Neural cell (in vitro differentiated cells): ENCODE data around the gene LAMA5. TPM values are rescaled to one million over a fixed set of nuclear protein-coding genes. Genes with fewer than 3 reads are reported as not detected.

Source experiments
- H2AFZ ChIP-seq: fragments of 200-600, 300-800 bp; sonication (generic), shearing (Covaris generic); 2 replicates; pipeline ENCODE4 v1.6.0; 2014; ENCODE audit warnings: low read depth, mild to moderate bottlenecking, antibody characterized with exemption, low read length, moderate library complexity
- H3F3A ChIP-seq: fragments of 200-600 bp; shearing (Covaris generic); 2 replicates; pipeline ENCODE4 v1.6.1; 2016; ENCODE audit warnings: mild to moderate bottlenecking, moderate library complexity, mixed read lengths, antibody characterized with exemption, low read length; ENCODE audit not compliant: insufficient read depth, poor library complexity, severe bottlenecking
- H3K27ac ChIP-seq: fragments of 200-600, 300-800 bp; sonication (generic), shearing (Covaris generic); 2 replicates; pipeline ENCODE4 v1.5.1; 2014; ENCODE audit warnings: mild to moderate bottlenecking, low read length, moderate library complexity
- H3K27me3 ChIP-seq: fragments of 300-800, 200-600 bp; sonication (generic), shearing (Covaris generic); 2 replicates; pipeline ENCODE4 v1.6.0; 2014; ENCODE audit warnings: mild to moderate bottlenecking, low read depth, low read length, moderate library complexity; ENCODE audit not compliant: insufficient read depth
- H3K36me3 ChIP-seq: fragments of 300-800, 200-600 bp; sonication (generic), shearing (Covaris generic); 2 replicates; pipeline ENCODE4 v1.5.1; 2014; ENCODE audit warnings: mild to moderate bottlenecking, antibody characterized with exemption, low read length, moderate library complexity; ENCODE audit not compliant: insufficient read depth
- H3K4me2 ChIP-seq: fragments of 300-800, 200-600 bp; sonication (generic), shearing (Covaris generic); 2 replicates; pipeline ENCODE4 v1.6.0; 2014; ENCODE audit warnings: mild to moderate bottlenecking, low read length
- H3K4me3 ChIP-seq: fragments of 300-800, 200-600 bp; sonication (generic), shearing (Covaris generic); 2 replicates; pipeline ENCODE4 v1.5.1; 2014; ENCODE audit warnings: mild to moderate bottlenecking, low read length, moderate library complexity
- H3K79me2 ChIP-seq: fragments of 200-600 bp; shearing (Covaris generic); replicated peaks from 2 replicates; pipeline ENCODE4 v1.6.0; 2014; ENCODE audit warnings: mild to moderate bottlenecking, low read length, moderate library complexity; ENCODE audit not compliant: insufficient read depth
- H3K9ac ChIP-seq: fragments of 300-800, 200-600 bp; sonication (generic), shearing (Covaris generic); 2 replicates; pipeline ENCODE4 v1.6.1; 2016; ENCODE audit warnings: mild to moderate bottlenecking, low read length, mixed read lengths
- H3K9me2 ChIP-seq: fragments of 200-600 bp; shearing (Covaris generic); 2 replicates; pipeline ENCODE4 v1.6.1; 2016; ENCODE audit warnings: mild to moderate bottlenecking, low read length, mixed read lengths; ENCODE audit not compliant: insufficient read depth
- H3K9me3 ChIP-seq: fragments of 200-600, 300-800 bp; sonication (generic), shearing (Covaris generic); 2 replicates; pipeline ENCODE4 v1.6.1; 2016; ENCODE audit warnings: mild to moderate bottlenecking, mixed run types, low read length, moderate library complexity, mixed read lengths
- H4K20me1 ChIP-seq: fragments of 200-600 bp; shearing (Covaris generic); 2 replicates; pipeline ENCODE4 v1.6.1; 2016; ENCODE audit warnings: mild to moderate bottlenecking, mixed run types; ENCODE audit not compliant: insufficient read depth
- EP300 ChIP-seq: fragments of 450-650 bp; conservative IDR thresholded peaks from 2 replicates; pipeline ENCODE4 v1.6.1; 2014; ENCODE audit warnings: antibody characterized with exemption, mild to moderate bottlenecking, moderate library complexity; ENCODE audit not compliant: poor library complexity, severe bottlenecking
- EZH2 ChIP-seq: fragments of 200-600, 300-800 bp; shearing (Covaris generic), sonication (generic); IDR thresholded peaks from 2 replicates; pipeline ENCODE4 v1.6.1; 2014; ENCODE audit warnings: antibody characterized with exemption, low read length, borderline replicate concordance, mild to moderate bottlenecking; ENCODE audit not compliant: insufficient read depth, poor library complexity, severe bottlenecking
- MXI1 ChIP-seq: fragments of 450-650 bp; conservative IDR thresholded peaks from 2 replicates; pipeline ENCODE4 v1.6.1; 2014; ENCODE audit warnings: antibody characterized with exemption, mild to moderate bottlenecking; ENCODE audit not compliant: poor library complexity, severe bottlenecking
- POLR2AphosphoS5 ChIP-seq: IDR thresholded peaks from 2 replicates; pipeline ENCODE4 v1.6.1; 2012
- RAD21 ChIP-seq: fragments of 450-650 bp; conservative IDR thresholded peaks from 2 replicates; pipeline ENCODE4 v1.6.1; 2014; ENCODE audit warnings: antibody characterized with exemption, mild to moderate bottlenecking, moderate library complexity
- SMC3 ChIP-seq: fragments of 450-650 bp; conservative IDR thresholded peaks from 2 replicates; pipeline ENCODE4 v1.6.1; 2014; ENCODE audit warnings: antibody characterized with exemption, mild to moderate bottlenecking, moderate library complexity; ENCODE audit not compliant: poor library complexity
- TAF1 ChIP-seq: IDR thresholded peaks from 2 replicates; pipeline ENCODE4 v1.6.1; 2012; ENCODE audit warnings: low read depth
- polyA plus RNA-seq: library from polyadenylated mRNA; depleted of rRNA; stranded (reverse); fragments of >200 nt; gene quantifications from 2 replicates; pipeline ENCODE4 v1.2.3, GENCODE V29; 2014
- TF ChIP-seq, protein P1 (sequence below): IDR thresholded peaks from 2 replicates; pipeline ENCODE4 v1.6.1; 2012; ENCODE audit warnings: borderline replicate concordance
- TF ChIP-seq, protein P2 (sequence below): fragments of 450-650 bp; IDR thresholded peaks from 2 replicates; pipeline ENCODE4 v1.5.1; 2014; ENCODE audit warnings: antibody characterized with exemption, mild to moderate bottlenecking, moderate library complexity; ENCODE audit not compliant: poor library complexity, severe bottlenecking

The LAMA5 gene
- polyA plus RNA-seq, 1 donor from 2014 or later, result 27.2 TPM

DNA sequence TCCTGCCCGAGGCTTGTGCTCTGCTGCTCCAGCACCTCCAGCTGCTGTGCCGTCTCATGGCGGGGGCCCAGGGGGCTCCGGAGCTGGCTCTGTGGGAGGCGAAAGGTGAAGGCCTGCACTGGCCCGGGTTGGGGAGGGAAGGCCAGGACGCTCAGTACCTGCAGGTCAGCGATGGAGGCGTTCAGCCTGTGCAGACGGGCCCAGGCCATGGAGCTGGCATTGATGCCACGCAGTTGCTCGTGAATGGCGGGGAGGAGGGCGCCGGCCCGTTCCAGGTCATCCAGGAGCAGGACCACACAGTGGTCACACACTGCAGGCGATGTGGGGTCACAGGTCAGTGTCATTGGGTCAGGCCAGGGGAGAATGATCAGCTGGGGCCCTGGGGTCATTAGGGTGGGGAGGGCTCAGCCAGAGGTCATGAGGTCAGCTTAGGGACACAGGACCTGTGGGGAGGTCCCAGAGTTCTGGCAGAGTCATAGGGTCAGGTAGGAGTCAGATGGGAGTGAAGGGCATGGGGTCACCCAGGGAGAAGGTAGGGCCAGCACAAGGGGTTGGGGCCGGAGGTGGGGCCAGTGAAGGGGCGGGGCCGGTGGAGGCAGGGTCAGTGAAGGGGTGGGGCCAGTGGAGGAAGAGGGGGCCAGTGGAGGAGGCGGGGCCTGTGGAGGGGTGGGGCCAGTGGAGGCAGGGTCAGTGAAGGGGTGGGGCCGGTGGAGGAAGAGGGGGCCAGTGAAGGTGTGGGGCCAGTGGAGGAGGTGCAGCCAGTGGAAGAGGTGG lies 46.3 kb downstream of the LAMA5 start:
- Histone ChIP-seq H3K9me3 (no peaks in the 10 kb centered on the region), H2AFZ (no peak overlapping the region), H3K27ac (no peak overlapping the region), H3K4me3 (no peak overlapping the region), H4K20me1 (no peaks in the 10 kb centered on the region), H3K36me3 (no peaks in the 10 kb centered on the region), H3K4me2 (no peak overlapping the region), H3K9me2 (no peaks in the 10 kb centered on the region), H3K27me3 (no peaks in the 10 kb centered on the region), H3K79me2 (no peaks in the 10 kb centered on the region), H3K9ac (no peak overlapping the region), H3F3A (no peaks in the 10 kb centered on the region)
- TF ChIP-seq TAF1 (no peak), POLR2AphosphoS5 (no peak)

DNA sequence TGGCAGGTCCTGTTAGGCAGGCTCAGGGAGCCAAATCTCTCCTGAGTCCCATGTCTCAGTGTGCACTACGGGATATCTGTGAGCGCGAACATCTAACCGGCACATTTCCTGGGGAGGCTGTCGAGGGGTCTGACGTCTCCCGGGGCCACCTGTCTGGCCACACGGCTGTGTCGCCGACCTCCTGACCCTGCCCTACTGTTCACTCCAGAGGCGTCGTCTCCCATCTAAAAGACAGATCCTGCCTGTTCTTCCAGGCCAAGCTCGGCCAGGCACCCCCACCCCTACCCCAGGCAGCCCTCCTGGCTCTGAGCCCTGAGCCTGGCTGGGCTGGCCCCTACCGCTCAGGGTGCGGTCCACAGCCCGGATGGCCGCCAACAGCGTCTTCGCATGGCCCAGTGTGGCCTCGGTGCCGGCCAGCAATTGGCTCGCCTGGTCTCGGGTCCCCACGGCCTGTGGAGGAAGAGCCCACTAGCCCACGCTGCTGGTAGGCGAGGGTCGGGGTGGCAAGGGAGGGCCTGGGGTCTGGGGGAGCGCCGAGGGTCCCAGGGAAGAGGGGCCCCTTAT lies 47.7 kb downstream of the LAMA5 start:
- Histone ChIP-seq H3K27ac (no peak overlapping the region), H3K27me3 (no peaks in the 10 kb centered on the region), H4K20me1 (no peaks in the 10 kb centered on the region), H3K9me2 (no peaks in the 10 kb centered on the region), H3K79me2 (no peaks in the 10 kb centered on the region), H2AFZ (no peak overlapping the region), H3F3A (no peaks in the 10 kb centered on the region), H3K9ac (no peak overlapping the region), H3K36me3 (no peaks in the 10 kb centered on the region), H3K4me3 (no peak overlapping the region), H3K4me2 (no peak overlapping the region), H3K9me3 (no peaks in the 10 kb centered on the region)
- TF ChIP-seq, protein P1, sequence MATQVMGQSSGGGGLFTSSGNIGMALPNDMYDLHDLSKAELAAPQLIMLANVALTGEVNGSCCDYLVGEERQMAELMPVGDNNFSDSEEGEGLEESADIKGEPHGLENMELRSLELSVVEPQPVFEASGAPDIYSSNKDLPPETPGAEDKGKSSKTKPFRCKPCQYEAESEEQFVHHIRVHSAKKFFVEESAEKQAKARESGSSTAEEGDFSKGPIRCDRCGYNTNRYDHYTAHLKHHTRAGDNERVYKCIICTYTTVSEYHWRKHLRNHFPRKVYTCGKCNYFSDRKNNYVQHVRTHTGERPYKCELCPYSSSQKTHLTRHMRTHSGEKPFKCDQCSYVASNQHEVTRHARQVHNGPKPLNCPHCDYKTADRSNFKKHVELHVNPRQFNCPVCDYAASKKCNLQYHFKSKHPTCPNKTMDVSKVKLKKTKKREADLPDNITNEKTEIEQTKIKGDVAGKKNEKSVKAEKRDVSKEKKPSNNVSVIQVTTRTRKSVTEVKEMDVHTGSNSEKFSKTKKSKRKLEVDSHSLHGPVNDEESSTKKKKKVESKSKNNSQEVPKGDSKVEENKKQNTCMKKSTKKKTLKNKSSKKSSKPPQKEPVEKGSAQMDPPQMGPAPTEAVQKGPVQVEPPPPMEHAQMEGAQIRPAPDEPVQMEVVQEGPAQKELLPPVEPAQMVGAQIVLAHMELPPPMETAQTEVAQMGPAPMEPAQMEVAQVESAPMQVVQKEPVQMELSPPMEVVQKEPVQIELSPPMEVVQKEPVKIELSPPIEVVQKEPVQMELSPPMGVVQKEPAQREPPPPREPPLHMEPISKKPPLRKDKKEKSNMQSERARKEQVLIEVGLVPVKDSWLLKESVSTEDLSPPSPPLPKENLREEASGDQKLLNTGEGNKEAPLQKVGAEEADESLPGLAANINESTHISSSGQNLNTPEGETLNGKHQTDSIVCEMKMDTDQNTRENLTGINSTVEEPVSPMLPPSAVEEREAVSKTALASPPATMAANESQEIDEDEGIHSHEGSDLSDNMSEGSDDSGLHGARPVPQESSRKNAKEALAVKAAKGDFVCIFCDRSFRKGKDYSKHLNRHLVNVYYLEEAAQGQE, result no peak
- TF ChIP-seq, protein P2, sequence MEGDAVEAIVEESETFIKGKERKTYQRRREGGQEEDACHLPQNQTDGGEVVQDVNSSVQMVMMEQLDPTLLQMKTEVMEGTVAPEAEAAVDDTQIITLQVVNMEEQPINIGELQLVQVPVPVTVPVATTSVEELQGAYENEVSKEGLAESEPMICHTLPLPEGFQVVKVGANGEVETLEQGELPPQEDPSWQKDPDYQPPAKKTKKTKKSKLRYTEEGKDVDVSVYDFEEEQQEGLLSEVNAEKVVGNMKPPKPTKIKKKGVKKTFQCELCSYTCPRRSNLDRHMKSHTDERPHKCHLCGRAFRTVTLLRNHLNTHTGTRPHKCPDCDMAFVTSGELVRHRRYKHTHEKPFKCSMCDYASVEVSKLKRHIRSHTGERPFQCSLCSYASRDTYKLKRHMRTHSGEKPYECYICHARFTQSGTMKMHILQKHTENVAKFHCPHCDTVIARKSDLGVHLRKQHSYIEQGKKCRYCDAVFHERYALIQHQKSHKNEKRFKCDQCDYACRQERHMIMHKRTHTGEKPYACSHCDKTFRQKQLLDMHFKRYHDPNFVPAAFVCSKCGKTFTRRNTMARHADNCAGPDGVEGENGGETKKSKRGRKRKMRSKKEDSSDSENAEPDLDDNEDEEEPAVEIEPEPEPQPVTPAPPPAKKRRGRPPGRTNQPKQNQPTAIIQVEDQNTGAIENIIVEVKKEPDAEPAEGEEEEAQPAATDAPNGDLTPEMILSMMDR, result no peak
- no peak for TF ChIP-seq POLR2AphosphoS5
- no peak for TF ChIP-seq MXI1
- TF ChIP-seq RAD21, result no peak
- TF ChIP-seq EZH2, result no peak
- no peak for TF ChIP-seq SMC3
- no peak for TF ChIP-seq TAF1
- no peak for TF ChIP-seq EP300
